ENCODE measurements around the gene ENOSF1.

The ENOSF1 gene

GRCh38 chr18:644395-645004 lies 67.9 kb downstream of the ENOSF1 start:
- Histone ChIP-seq H3K4me2 (ENCODE audit: low read length) (no peak overlapping the region), H3K27ac (no peak overlapping the region)

GRCh38 chr18:641224-641623 lies 71.2 kb downstream of the ENOSF1 start:
- Histone ChIP-seq H3K79me2 (no peaks in the 10 kb centered on the region), H3K4me2 (ENCODE audit: low read length) (no peak overlapping the region), H3K9me3 (ENCODE audit: control insufficient read depth, low read length) (no peaks in the 10 kb centered on the region), H3K36me3 (ENCODE audit: control insufficient read depth, insufficient read depth, low read length) (no peaks in the 10 kb centered on the region), H3K27ac (no peak overlapping the region), H2AFZ (no peak overlapping the region), H3K9ac (no peak overlapping the region), H3K4me1 (no peaks in the 10 kb centered on the region), H3K27me3 (ENCODE audit: control insufficient read depth, insufficient read depth, low read length) (no peaks in the 10 kb centered on the region), H3K4me3 (ENCODE audit: low read depth, low read length) (no peak overlapping the region)
- no peak for TF ChIP-seq CTCF (IDR thresholded peaks at IDR 0.05)

More at GRCh38 chr18:644395-645004, 67.9 kb downstream of the ENOSF1 start:
- no peak overlapping the region for H2AFZ ChIP-seq
- H3K4me3 ChIP-seq (ENCODE audit: low read depth, low read length), result no peak overlapping the region
- TF ChIP-seq CTCF (IDR thresholded peaks at IDR 0.05), result no peak
- H3K9ac ChIP-seq, result no peak overlapping the region
- H3K9me3 ChIP-seq (ENCODE audit: control insufficient read depth, low read length), result no peaks in the 10 kb centered on the region
- no peaks in the 10 kb centered on the region for H3K36me3 ChIP-seq (ENCODE audit: control insufficient read depth, insufficient read depth, low read length)
- H3K27me3 ChIP-seq (ENCODE audit: control insufficient read depth, insufficient read depth, low read length), result no peaks in the 10 kb centered on the region
- H3K79me2 ChIP-seq, result no peaks in the 10 kb centered on the region
- no peaks in the 10 kb centered on the region for H3K4me1 ChIP-seq

DNA sequence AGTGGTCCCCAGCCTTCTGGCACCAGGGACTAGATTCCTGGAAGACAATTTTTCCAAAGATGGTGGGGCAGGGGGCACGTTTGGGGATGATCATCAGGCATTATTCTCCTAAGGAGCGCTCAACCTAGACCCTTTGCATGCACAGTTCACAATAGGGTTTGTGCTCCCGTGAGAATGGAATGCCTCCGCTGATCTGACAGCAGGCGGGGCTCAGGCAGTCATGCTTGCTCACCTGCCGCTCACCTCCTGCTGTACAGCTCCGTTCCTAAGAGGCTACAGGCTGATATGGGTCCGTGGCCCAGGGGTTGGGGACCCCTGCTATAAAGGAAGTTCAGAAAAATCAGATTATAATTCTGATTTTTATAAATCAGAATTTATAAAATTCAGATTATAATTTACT lies 77.3 kb downstream of the ENOSF1 start:
- no peak for TF ChIP-seq CTCF (IDR thresholded peaks at IDR 0.05)
- no peak overlapping the region for H3K9ac ChIP-seq
- H3K9me3 ChIP-seq (ENCODE audit: control insufficient read depth, low read length), result no peaks in the 10 kb centered on the region
- no peaks in the 10 kb centered on the region for H3K36me3 ChIP-seq (ENCODE audit: control insufficient read depth, insufficient read depth, low read length)
- no peak overlapping the region for H3K27ac ChIP-seq
- no peaks in the 10 kb centered on the region for H3K4me1 ChIP-seq
- H3K27me3 ChIP-seq (ENCODE audit: control insufficient read depth, insufficient read depth, low read length), result no peaks in the 10 kb centered on the region
- H3K79me2 ChIP-seq, result no peaks in the 10 kb centered on the region
- no peak overlapping the region for H2AFZ ChIP-seq
- H3K4me2 ChIP-seq (ENCODE audit: low read length), result no peak overlapping the region
- no peak overlapping the region for H3K4me3 ChIP-seq (ENCODE audit: low read depth, low read length)

GRCh38 chr18:634551-635045 lies 77.8 kb downstream of the ENOSF1 start:
- Histone ChIP-seq H3K4me3 (ENCODE audit: low read depth, low read length) (no peak overlapping the region), H3K36me3 (ENCODE audit: control insufficient read depth, insufficient read depth, low read length) (no peaks in the 10 kb centered on the region), H3K9me3 (ENCODE audit: control insufficient read depth, low read length) (no peaks in the 10 kb centered on the region), H3K4me2 (ENCODE audit: low read length) (no peak overlapping the region), H3K9ac (no peak overlapping the region), H3K27ac (no peak overlapping the region), H3K27me3 (ENCODE audit: control insufficient read depth, insufficient read depth, low read length) (no peaks in the 10 kb centered on the region), H3K4me1 (no peaks in the 10 kb centered on the region), H2AFZ (no peak overlapping the region), H3K79me2 (no peaks in the 10 kb centered on the region)
- TF ChIP-seq CTCF (IDR thresholded peaks at IDR 0.05), result no peak

DNA sequence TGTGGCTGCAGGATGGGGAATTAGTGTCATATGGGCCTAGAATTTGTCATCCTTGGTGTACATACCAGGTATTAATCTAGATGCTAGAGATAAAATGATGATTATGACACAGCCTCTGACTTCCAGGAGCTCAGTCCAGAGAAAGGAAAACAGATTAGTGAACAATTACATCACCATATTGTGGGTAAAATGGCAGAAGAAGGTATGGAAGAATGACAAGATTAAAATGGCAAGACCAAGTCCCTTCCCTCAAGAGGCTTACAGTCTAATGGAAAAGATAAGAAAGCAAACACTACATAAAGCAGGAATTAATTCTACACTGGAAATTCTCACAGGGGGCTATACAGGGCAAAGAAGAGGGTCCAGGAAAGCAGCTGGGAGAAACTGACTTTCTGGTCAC lies 80.9 kb downstream of the ENOSF1 start:
- H3K79me2 ChIP-seq, result no peaks in the 10 kb centered on the region
- TF ChIP-seq CTCF (IDR thresholded peaks at IDR 0.05), result no peak
- no peaks in the 10 kb centered on the region for H3K27me3 ChIP-seq (ENCODE audit: control insufficient read depth, insufficient read depth, low read length)
- H3K36me3 ChIP-seq (ENCODE audit: control insufficient read depth, insufficient read depth, low read length), result no peaks in the 10 kb centered on the region
- H3K4me1 ChIP-seq, result no peaks in the 10 kb centered on the region
- H3K27ac ChIP-seq, result no peak overlapping the region
- no peak overlapping the region for H2AFZ ChIP-seq
- no peak overlapping the region for H3K4me2 ChIP-seq (ENCODE audit: low read length)
- H3K9me3 ChIP-seq (ENCODE audit: control insufficient read depth, low read length), result no peaks in the 10 kb centered on the region
- H3K9ac ChIP-seq, result no peak overlapping the region
- no peak overlapping the region for H3K4me3 ChIP-seq (ENCODE audit: low read depth, low read length)

All from parathyroid adenoma (tissue), 2 donors.